ENCODE data around the gene GATD1.

GRCh38 chr11:816433-816779 lies 39.1 kb upstream of the GATD1 start:
- no peak for TF ChIP-seq GATA3 (IDR thresholded peaks at IDR 0.05; ENCODE audit: low read depth, low read length)
- TF ChIP-seq GATA2 (IDR thresholded peaks at IDR 0.05; ENCODE audit: low read depth, low read length), result no peak

Measured in SH-SY5Y (cell line).